HG03558 (cell line): ENCODE measurements around the gene CCNB1.
"Not testable (repeated sequence)": the region's sequence is repeated elsewhere in the genome, so short reads cannot be mapped to it uniquely, and the experiment has no call there.

Experiments used
- ATAC-seq: cut with Tn5 transposase; IDR thresholded peaks from one replicate; pipeline ENCODE4 v1.9.1; 2021; ENCODE audit warnings: moderate number of reproducible peaks; ENCODE audit not compliant: unreplicated experiment; ENCODE audit errors: extremely low read depth

CCNB1 gene

GRCh38 chr5:69181659-69182293 lies 14.8 kb downstream of the CCNB1 start:
- ATAC-seq, result not testable (repeated sequence)

- no peak for ATAC-seq
Measured at GRCh38 chr5:69184621-69185020, 17.7 kb downstream of the CCNB1 start.

DNA sequence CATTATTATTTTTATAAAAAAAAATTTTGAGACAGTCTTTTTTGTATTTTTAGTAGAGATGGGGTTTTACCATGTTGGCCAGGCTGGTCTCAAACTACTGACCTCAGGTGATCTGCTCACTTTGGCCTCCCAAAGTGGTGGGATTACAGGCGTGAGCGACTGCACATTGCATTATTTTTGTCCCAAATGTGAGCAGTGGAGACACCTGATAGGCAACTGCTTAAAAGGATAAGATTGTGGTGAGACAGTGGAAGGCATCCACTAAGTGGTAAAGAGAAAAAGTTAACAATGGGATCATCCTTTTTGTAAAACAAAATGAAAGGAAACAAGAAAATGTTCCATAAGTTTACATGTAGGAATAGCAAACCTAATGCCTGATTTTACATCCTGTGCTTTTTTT lies 20.4 kb downstream of the CCNB1 start:
- ATAC-seq, result no peak

DNA sequence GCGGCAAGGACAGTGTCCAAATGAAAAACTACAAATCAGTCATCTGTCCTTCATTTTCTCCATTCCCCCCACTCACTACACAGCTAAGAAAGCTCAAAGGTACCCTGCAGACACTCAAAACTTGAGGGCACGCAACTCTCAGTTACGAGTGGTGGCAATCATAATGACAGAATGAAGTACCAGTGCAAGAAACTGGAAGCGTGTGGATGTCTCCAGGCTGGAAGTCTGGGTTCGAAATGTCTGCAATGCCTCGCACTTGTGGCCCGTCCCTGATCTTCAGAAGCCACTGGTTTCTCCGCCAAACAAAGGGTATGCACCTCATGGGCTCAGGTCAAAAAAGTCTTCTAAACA lies 21.8 kb downstream of the CCNB1 start:
- no peak for ATAC-seq

DNA sequence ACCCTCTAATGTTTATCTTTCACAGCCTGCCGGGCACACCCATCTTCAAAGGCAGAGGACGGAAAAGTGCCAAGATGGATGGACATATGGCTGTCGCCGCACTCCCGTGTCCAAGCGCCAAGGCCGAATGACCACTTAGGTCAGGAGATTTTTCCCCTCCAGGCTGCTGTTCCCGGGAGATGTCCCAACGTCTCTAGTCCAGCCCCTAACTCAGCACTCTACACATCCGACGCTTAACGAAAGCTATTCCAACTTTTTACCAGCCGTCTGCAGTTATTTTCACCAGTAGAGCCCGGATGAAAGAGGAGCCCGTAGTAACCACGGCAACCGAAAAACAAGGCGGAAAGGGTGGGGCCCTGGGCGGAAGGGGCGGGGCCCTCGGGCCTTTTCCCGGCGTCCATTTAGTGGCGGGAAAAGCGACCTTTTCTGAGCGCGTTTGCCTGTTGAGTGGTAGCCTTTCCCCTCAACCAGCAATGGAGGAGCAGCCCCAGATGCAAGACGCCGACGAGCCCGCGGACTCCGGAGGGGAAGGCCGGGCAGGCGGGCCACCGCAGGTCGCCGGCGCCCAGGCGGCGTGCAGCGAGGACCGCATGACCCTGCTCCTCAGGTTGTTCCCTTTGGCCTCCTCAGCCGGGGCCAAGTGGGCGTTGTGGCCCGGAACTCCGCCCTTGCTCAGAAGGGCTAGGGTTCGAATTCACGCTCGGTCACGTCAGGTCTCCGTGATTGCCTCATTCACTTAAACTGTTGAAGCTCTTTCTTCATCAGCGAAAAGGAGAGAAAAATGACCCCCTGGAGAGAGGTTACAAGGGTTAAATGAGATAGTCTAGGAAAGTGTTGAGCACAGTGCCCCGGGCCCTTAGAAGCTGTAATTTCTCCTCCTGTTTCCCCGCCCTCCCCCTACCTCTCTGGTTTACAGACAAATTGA lies 22.5 kb downstream of the CCNB1 start, which contains the start of gene CENPH:
CENPH (plus strand) TSS at position 422 of the 925 bp plus-strand sequence; CDS start at position 474, 52 bp downstream.
- ATAC-seq, result peak; percentile 84

DNA sequence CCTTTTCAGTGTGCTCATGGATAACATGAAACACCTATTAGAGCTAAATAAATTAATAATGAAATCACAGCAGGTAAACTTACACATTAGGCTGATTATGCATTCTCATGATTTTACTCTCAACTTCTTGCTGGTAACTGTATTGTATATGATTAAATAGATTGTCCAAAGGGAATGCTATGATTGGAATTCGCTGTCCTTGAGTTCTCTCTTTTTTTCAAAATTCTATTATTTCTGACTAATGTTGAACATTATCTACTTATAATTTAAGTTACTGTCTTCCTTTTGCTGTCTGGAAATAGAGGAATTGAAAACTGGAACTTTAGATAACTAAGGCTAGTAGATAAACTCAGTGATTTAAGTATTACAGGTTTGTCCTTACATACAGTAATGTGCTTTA lies 35.5 kb downstream of the CCNB1 start:
- ATAC-seq, result no peak

DNA sequence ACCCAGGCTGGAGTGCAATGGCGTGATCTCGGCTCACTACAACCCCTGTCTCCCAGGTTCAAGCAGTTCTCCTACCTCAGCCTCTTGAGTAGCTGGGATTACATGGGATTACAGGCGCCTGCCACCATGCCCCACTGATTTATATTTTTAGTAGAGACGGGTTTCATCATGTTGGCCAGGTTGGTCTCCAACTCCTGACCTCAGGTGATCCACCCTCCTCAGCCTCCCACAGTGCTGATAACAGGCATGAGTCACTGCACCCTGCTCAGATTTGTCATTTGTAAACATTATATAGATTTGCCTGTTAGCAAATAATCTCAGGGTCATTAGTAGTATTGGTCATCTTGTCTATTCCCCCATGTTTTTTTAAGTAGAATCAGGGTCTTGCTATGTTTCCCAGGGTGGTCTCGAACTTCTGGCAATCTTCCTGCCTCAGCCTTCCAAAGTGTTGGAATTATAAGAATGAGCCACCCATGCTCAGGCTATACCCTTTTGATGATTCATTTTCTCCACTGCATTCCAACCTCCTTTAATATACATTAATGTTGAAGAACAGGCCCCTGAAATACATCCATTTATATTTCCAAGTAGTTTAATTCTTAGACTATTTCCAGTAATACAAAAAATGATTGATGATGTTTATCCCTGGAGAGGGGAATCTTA lies 39.7 kb downstream of the CCNB1 start:
- ATAC-seq, result no peak

GRCh38 chr5:69209602-69210001 lies 42.7 kb downstream of the CCNB1 start:
- ATAC-seq, result no peak

DNA sequence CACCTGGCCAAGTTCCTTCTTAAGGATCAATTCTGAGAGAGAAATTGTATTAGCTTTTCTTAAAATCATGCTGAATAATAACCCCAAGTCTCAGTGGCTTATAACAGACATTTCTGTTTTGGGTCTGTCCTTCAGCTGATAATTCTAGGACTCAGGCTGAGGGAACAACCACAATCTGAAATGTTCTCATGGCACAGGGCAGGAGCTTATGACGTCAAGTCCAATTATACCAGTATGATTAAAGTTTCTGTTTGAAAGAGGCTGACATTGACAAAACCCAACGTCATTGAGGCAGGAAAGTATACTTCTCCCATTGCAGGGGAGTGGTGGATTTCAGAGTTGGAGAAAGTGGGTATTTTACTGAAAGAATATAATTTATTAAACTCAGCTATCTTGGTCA lies 44.2 kb downstream of the CCNB1 start:
- no peak for ATAC-seq

- ATAC-seq, result no peak
Measured at GRCh38 chr5:69212022-69212421, 45.1 kb downstream of the CCNB1 start.

DNA sequence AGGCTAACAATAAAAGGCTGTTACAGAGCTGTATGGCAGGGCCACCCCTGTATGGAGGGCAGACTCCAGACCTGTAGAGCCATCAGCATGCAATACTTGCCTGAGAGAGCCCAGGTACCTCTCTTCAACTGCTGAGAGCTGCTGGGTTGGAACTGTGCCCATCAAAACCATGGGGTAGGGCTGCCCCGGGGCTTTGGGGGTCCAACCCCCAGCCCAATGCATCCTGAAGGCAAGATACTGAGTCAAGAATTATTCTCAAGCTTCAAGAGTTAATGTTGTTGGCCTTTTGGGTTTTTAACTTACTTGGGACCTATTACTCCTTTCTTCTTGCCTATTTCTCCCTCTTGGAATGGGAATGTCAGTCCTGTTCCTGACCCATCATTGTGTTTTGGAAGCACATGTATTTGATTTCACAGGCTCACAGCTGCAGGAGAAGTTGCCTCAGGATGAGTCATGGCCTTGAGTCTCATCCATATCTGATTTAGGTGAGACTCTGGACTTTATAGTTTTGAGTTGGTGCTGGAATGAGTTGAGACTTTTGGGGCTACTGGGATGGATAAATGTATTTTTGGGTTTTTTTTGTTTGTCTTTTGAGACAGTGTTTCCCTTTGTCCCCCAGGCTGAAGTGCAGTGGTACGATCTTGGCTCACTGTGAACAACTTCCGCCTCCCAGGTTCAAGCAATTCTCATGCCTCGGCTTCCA lies 46.7 kb downstream of the CCNB1 start:
- no peak for ATAC-seq

DNA sequence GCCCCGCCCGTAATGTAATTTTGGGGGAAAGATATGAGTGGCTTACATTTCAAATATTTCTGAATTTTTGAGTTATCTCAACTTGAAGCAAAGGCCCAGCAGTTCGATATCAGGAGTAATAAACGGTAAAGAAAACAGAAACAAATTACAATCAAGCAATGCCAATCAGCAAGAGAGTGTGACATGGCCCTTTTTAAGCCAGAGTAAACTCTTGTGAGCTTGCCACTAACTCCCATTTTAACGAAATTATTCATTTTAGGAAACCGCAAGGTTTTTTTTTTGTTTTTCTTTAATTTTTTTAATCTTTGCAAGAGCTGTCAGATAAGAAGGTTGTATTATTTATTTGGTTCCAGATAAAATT lies 50.2 kb downstream of the CCNB1 start:
- no peak for ATAC-seq

DNA sequence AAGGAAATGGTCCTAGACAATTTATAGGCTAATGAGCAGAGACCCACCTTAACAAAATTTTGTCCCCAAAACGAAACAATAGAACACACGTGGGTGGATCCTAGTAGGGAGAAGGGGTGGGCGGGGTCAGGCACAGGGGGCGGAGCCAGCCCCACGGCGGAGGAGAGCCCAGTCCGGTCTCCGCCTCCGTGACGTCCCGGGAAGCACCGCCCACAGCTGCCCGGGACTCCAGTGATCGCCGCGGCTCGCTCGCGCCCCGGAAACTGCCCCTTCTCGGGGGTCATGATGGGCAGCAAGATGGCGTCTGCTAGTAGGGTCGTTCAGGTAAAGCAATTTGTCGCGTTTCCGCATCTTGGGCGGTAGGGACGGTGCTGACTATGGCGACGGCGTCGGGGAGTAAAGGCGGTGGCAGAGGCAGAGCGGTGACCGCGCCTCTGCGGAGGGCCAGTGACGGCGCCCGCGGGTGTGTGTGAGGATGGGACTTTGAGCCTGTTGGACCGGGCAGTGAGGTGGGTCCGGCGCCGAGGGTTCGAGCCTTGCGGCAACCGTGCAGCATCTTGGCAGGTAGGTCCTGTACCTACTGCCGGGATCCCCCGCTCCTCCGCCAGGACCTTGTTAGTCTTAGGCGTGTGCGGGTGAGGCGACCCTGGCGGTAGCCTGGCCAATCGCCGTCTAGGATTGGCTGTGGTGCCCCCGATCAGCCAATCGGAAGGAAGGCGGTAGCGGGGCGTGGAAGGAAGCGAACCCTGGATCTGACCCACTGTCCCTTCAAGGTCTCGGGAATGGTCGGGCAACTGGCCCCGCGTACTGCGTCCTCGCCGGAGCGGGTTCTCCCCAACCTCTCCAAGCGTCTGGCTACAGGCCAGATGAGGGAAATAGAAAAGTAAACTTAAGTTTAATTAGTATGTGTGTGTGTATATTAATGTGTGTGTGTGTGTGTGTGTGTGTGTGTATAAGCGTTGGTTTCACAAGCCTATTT lies 50.9 kb downstream of the CCNB1 start:
- ATAC-seq, result peak; percentile 72

GRCh38 chr5:69219939-69220338 lies 53.0 kb downstream of the CCNB1 start:
- ATAC-seq, result no peak

DNA sequence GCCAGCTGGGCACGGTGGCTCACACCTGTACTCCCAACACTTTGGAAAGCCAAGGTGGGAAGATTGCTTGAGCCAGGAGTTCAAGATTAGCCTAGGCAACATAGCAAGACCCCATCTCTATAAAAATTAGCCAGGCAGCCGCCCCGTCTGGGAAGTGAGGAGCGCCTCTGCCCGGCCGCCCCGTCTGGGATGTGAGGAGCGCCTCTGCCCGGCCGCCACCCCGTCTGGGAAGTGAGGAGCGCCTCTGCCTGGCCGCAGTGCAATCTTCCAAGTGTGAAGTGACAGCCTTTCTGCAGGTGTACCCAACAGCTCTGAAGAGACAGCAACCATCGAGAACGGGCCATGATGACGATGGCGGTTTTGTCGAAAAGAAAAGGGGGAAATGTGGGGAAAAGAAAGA lies 53.4 kb downstream of the CCNB1 start:
- ATAC-seq, result not testable (repeated sequence)

GRCh38 chr5:69220833-69221232 lies 53.9 kb downstream of the CCNB1 start:
- not testable (repeated sequence) for ATAC-seq

DNA sequence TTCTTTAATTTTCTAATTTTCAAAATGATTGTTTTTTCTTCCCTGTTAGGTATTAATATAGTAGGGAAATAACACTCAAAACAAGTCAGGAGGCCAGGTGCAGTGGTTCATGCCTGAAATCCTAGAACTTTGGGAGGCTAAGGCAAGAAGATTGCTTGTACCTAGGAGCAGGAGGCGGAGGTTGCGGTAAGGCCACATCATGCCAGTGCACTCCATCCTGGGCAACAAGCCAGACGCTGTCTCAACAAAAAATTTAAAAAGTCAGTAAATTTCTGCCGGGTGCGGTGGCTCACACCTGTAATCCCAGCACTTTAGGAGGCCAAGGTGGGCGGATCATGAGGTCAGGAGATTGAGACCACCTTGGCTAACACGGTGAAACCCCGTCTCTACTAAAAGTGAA lies 57.6 kb downstream of the CCNB1 start:
- ATAC-seq, result no peak

GRCh38 chr5:69225860-69226259 lies 58.9 kb downstream of the CCNB1 start:
- ATAC-seq, result no peak
